ENCODE measurements around the gene GRK2. TPM values are rescaled to one million over a fixed set of nuclear protein-coding genes. Genes with fewer than 3 reads are reported as not detected.

The GRK2 gene
- total RNA-seq, 4 donors from 2014 or later: 104 to 294 (median 160) TPM

DNA sequence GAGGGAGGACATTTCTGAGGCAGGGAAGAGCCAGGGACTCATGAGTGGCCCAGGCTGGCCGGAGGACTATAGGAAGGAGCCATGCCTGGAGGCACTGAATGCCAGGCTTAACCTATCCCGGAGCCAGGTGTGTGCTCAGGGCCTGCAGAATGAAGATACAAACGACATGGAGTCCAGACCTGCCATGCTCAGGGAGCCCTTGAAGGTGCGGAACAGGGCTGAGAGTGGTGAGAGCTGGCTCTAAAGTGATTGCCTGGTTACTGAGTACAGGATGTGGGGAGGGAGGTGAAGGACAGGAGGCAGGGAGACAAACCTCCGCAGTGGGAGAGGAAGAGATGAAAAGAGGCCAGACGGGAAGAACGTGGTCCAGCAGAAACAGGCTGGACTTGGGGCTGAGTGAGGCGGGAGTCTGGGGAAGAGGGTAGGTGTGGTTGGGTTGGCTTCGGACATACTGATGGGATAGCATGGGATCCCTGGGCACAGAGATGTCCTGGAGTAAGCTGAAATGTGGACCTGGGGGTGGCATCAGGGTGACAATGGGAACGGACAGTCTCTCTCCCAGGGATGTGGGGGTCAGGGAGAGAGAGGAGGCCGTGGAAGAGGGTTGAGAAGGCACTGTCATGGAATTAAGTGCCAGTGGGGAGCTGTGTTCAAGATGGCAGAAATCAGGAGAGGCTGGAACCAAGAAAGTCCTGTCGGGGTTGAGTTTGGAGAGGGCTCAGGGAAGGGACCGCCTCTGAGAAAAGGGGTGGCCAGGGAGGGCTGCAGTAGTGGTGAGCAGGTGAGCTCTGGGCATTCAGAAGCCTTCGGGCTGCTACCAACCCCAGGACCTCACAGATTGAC lies 21.3 kb downstream of the GRK2 start:
- H3K4me3 ChIP-seq: peak overlapping the region in 3 of 4 donors; percentile 48 to 77 (median 72)
- in situ Hi-C loops (cut with MboI; ENCODE audit: low pct_ligation_motif_present in 1 of 4, low pct_unique_long_range_greater_than_20kb in 1 of 4, low sequenced_read_pairs in 3 of 4): no loop called here
- H3K27me3 ChIP-seq: no peaks in the 10 kb centered on the region
- 70 to 75% methylated on average over 3 to 14 of the region's 14 CpGs for WGBS, 2 donors (ENCODE audit: low coverage in 1 of 2)
- TF ChIP-seq POLR2A (IDR thresholded peaks at IDR 0.05): no peak
- TF ChIP-seq EP300 (IDR thresholded peaks at IDR 0.05; ENCODE audit: low read depth): no peak
- TF ChIP-seq POLR2AphosphoS5 (IDR thresholded peaks at IDR 0.05): peak in 1 of 3 donors; percentile 23
- no peak for DNase-seq
- peaks cover 22 to 35% (median 32%) of the 10 kb centered on the region in 4 donors for H3K4me1 ChIP-seq
- intact Hi-C loops (cut with DNase I; ENCODE audit: low total_unique reads): no loop called here
- peak overlapping the region; percentile 91 to 100 (median 98) for H3K27ac ChIP-seq
- no peaks in the 10 kb centered on the region for H3K9me3 ChIP-seq
- peaks cover 0 to 36% (median 20%) of the 10 kb centered on the region in 4 donors for H3K36me3 ChIP-seq

DNA sequence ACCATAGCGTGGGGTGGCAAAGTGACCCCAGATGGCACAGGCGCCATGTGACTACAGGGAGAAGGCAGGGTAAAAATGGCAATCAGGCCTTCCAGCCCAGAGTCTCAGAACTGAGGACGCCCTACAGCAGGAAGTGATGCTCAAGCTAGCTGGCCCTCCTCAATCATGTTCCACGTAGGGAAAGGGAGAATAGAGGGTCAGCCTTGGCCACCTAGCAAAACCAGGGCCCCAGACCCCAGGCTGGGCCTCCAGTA lies 21.9 kb downstream of the GRK2 start:
- Histone ChIP-seq H3K9me3 (no peaks in the 10 kb centered on the region), H3K27me3 (no peaks in the 10 kb centered on the region), H3K4me1 (peaks cover 22 to 38% (median 33%) of the 10 kb centered on the region in 4 donors), H3K27ac (peak overlapping the region; percentile 91 to 100 (median 98)), H3K4me3 (peak overlapping the region in 3 of 4 donors; percentile 48 to 77 (median 72)), H3K36me3 (peaks cover 0 to 31% (median 16%) of the 10 kb centered on the region in 4 donors)
- in situ Hi-C loops (cut with MboI; ENCODE audit: low pct_ligation_motif_present in 1 of 4, low pct_unique_long_range_greater_than_20kb in 1 of 4, low sequenced_read_pairs in 3 of 4) (no loop called here), intact Hi-C loops (cut with DNase I; ENCODE audit: low total_unique reads) (no loop called here)
- DNase-seq: no peak
- WGBS, 2 donors (ENCODE audit: low coverage in 1 of 2): 24% methylated on average over 4 of the region's 4 CpGs; no CpG with 5 or more reads in 1 of the 2 donors
- TF ChIP-seq EP300 (IDR thresholded peaks at IDR 0.05; ENCODE audit: low read depth): no peak
- TF ChIP-seq, protein P1, sequence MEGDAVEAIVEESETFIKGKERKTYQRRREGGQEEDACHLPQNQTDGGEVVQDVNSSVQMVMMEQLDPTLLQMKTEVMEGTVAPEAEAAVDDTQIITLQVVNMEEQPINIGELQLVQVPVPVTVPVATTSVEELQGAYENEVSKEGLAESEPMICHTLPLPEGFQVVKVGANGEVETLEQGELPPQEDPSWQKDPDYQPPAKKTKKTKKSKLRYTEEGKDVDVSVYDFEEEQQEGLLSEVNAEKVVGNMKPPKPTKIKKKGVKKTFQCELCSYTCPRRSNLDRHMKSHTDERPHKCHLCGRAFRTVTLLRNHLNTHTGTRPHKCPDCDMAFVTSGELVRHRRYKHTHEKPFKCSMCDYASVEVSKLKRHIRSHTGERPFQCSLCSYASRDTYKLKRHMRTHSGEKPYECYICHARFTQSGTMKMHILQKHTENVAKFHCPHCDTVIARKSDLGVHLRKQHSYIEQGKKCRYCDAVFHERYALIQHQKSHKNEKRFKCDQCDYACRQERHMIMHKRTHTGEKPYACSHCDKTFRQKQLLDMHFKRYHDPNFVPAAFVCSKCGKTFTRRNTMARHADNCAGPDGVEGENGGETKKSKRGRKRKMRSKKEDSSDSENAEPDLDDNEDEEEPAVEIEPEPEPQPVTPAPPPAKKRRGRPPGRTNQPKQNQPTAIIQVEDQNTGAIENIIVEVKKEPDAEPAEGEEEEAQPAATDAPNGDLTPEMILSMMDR (IDR thresholded peaks at IDR 0.05): no peak
- no peak for TF ChIP-seq POLR2A (IDR thresholded peaks at IDR 0.05)
- TF ChIP-seq POLR2AphosphoS5 (IDR thresholded peaks at IDR 0.05): no peak

DNA sequence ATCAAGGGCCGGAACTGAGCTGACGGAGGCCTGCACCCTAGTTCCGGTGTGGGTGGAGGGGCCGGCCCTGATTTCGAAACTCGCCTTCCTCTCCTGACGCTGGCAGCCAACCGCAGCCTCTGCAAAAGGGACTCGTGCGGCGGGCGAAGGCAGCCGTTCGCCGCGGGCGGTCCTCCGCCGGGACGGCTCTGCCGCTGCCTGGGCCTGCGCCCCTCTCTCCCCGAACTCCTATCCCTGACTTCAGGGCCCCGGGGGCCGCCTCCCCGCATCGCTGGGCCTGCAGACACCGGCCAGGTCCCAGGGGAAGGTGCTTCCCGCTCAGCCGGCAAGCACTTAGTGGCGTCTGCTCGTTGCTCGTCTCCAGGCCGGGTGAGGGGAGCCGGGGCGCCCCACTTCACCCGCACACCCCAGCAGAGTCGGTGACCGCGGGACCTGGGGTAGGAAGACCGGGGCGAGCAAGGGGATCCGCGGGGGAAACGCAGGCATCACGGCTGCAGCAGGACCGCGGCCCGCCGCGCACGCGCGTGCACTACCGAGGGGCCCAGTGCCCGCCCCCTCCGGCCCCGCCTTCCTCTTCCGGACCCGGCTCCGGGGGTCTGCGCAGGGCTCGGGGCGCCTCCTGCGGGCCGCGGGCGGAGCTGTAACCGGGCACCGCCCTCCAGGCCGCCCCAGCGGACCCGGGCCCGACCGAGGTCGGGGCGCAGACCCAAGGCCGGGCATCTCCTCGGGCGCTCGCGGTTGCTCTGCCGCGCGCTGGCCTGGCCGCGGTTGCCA lies 22.4 kb downstream of the GRK2 start:
- WGBS, 2 donors (ENCODE audit: low coverage in 1 of 2): 1% methylated on average over 67 of the region's 87 CpGs; no CpG with 5 or more reads in 1 of the 2 donors
- H3K27me3 ChIP-seq: no peaks in the 10 kb centered on the region
- H3K4me1 ChIP-seq: peaks cover 22 to 43% (median 33%) of the 10 kb centered on the region in 4 donors
- in situ Hi-C loops (cut with MboI; ENCODE audit: low pct_ligation_motif_present in 1 of 4, low pct_unique_long_range_greater_than_20kb in 1 of 4, low sequenced_read_pairs in 3 of 4) (no loop called here), intact Hi-C loops (cut with DNase I; ENCODE audit: low total_unique reads) (no loop called here)
- H3K27ac ChIP-seq: peak overlapping the region; percentile 91 to 100 (median 98)
- H3K9me3 ChIP-seq: no peaks in the 10 kb centered on the region
- peak overlapping the region; percentile 48 to 77 (median 72) for H3K4me3 ChIP-seq
- H3K36me3 ChIP-seq: peaks cover 0 to 28% (median 13%) of the 10 kb centered on the region in 4 donors
- DNase-seq: peak; percentile 92
- TF ChIP-seq POLR2AphosphoS5 (IDR thresholded peaks at IDR 0.05): peak; percentile 70 to 86 (median 81)
- peak; percentile 70 for TF ChIP-seq POLR2A (IDR thresholded peaks at IDR 0.05)
- TF ChIP-seq, protein P1 (IDR thresholded peaks at IDR 0.05): peak in 2 of 5 experiments; percentile 29 to 42
- TF ChIP-seq EP300 (IDR thresholded peaks at IDR 0.05; ENCODE audit: low read depth): no peak

DNA sequence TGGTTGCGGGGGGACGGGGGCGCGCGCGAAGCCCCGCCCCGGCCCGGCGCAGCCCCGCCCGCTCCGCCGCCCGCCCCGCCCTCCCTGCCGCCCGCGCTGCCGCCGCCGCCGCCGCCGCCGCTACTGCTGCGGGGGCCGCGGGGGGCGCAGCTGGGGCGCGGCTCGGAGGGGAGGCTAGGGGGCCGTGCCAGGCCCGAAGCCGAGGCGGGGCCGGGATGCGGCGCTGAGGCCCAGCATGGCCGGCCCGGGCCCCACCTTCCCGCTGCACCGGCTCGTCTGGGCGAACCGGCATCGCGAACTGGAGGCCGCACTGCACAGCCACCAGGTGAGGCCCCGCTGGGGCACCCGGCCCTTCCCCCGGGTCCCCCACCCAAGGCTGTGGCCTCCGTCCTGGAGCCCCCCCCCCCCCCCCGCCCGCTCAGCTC lies 23.0 kb downstream of the GRK2 start, which contains the start of gene ANKRD13D:
ANKRD13D (plus strand) TSS at position 78 of the 425 bp plus-strand sequence; CDS start at position 236, 158 bp downstream.
- TF ChIP-seq POLR2AphosphoS5 (IDR thresholded peaks at IDR 0.05): no peak
- TF ChIP-seq, protein P1 (IDR thresholded peaks at IDR 0.05): no peak
- TF ChIP-seq POLR2A (IDR thresholded peaks at IDR 0.05): no peak
- no peak for TF ChIP-seq EP300 (IDR thresholded peaks at IDR 0.05; ENCODE audit: low read depth)
- 0% methylated on average over 12 of the region's 56 CpGs; no CpG with 5 or more reads in 1 of the 2 donors for whole genome bisulfite sequencing, 2 donors (ENCODE audit: low coverage in 1 of 2)
- no peak for DNase-seq
- H3K9me3 ChIP-seq: no peaks in the 10 kb centered on the region
- H3K4me3 ChIP-seq: peak within 1 kb of the TSS; percentile 48 to 83 (median 74)
- H3K36me3 ChIP-seq: peaks cover 0 to 28% (median 10%) of the 10 kb centered on the region in 4 donors
- intact Hi-C loops (cut with DNase I; ENCODE audit: low total_unique reads): no loop called here
- H3K27ac ChIP-seq: peak within 1 kb of the TSS; percentile 91 to 100 (median 98)
- H3K4me1 ChIP-seq: peaks cover 22 to 43% (median 33%) of the 10 kb centered on the region in 4 donors
- in situ Hi-C loops (cut with MboI; ENCODE audit: low pct_ligation_motif_present in 1 of 4, low pct_unique_long_range_greater_than_20kb in 1 of 4, low sequenced_read_pairs in 3 of 4): no loop called here
- no peaks in the 10 kb centered on the region for H3K27me3 ChIP-seq
